ENCODE data around the gene ADGRF3.

- TF ChIP-seq SP1 (IDR thresholded peaks at IDR 0.05; ENCODE audit: low read depth, low read length) (no peak), ZBTB40 (IDR thresholded peaks at IDR 0.05; ENCODE audit: borderline replicate concordance) (no peak), CTCF (IDR thresholded peaks at IDR 0.05 in 2 of 3, conservative IDR thresholded peaks at IDR 0.05 in 1 of 3; ENCODE audit: control insufficient read depth in 2 of 3, extremely low read depth in 1 of 3, insufficient read depth in 1 of 3, low read depth in 3 of 3, low read length in 3 of 3) (no peak), TAF1 (IDR thresholded peaks at IDR 0.05; ENCODE audit: borderline replicate concordance, low read depth, low read length) (no peak), RAD21 (IDR thresholded peaks at IDR 0.05; ENCODE audit: insufficient read depth, low read depth, low read length) (no peak), POLR2AphosphoS5 (IDR thresholded peaks at IDR 0.05; ENCODE audit: low read length) (no peak), EGR1 (IDR thresholded peaks at IDR 0.05; ENCODE audit: borderline replicate concordance in 1 of 2, low read depth in 2 of 2, low read length in 2 of 2) (no peak), STAT3 (IDR thresholded peaks at IDR 0.05; ENCODE audit: low read depth, low read length) (no peak), SMAD1 (IDR thresholded peaks at IDR 0.05; ENCODE audit: low read depth, partially characterized antibody) (no peak)
Observed at GRCh38 chr2:26387189-26387588, 40.6 kb upstream of the ADGRF3 start.

Data from GM12878 (cell line).